SU-DHL-6 (cell line): ENCODE data around the gene AGBL4.

ENCODE experiments used
- H2AFZ ChIP-seq: fragments of 200-600 bp; sonication (generic); 2 replicates; pipeline ENCODE4 v1.6.1; 2014; ENCODE audit warnings: low read depth, mild to moderate bottlenecking, moderate library complexity, mixed read lengths, antibody characterized with exemption, low read length; ENCODE audit not compliant: severe bottlenecking
- H3F3A ChIP-seq: fragments of 200-600 bp; shearing (Covaris generic); 2 replicates; pipeline ENCODE4 v1.6.0; 2016; ENCODE audit warnings: antibody characterized with exemption, mild to moderate bottlenecking; ENCODE audit not compliant: insufficient read depth
- H3K27ac ChIP-seq: fragments of 200-600 bp; sonication (generic); 2 replicates; pipeline ENCODE4 v1.5.1; 2016; ENCODE audit warnings: low read depth, mild to moderate bottlenecking, low read length, moderate library complexity, mixed read lengths
- H3K27me3 ChIP-seq: fragments of 200-600 bp; sonication (generic), shearing (Covaris generic); 2 replicates; pipeline ENCODE4 v1.6.0; 2014; ENCODE audit warnings: mild to moderate bottlenecking, low read length
- H3K36me3 ChIP-seq: fragments of 200-600 bp; sonication (generic); 2 replicates; pipeline ENCODE4 v1.6.1; 2014; ENCODE audit warnings: mild to moderate bottlenecking, low read length, mixed read lengths
- H3K4me2 ChIP-seq: fragments of 300-600, 200-600 bp; shearing (Covaris generic), sonication (generic); 2 replicates; pipeline ENCODE4 v1.6.0; 2014; ENCODE audit warnings: low read length, low read depth, mild to moderate bottlenecking; ENCODE audit not compliant: poor library complexity, severe bottlenecking
- H3K4me3 ChIP-seq: fragments of 200-600 bp; sonication (generic); 2 replicates; pipeline ENCODE4 v1.5.1; 2014; ENCODE audit warnings: antibody characterized with exemption, low read length, mild to moderate bottlenecking, mixed read lengths; ENCODE audit not compliant: insufficient read depth, poor library complexity, severe bottlenecking
- H3K79me2 ChIP-seq: fragments of 200-600 bp; sonication (generic); 2 replicates; pipeline ENCODE4 v1.6.1; 2014; ENCODE audit warnings: mild to moderate bottlenecking, low read length, moderate library complexity; ENCODE audit not compliant: insufficient read depth
- H3K9ac ChIP-seq: fragments of 200-600 bp; sonication (generic); 2 replicates; pipeline ENCODE4 v1.7.0; 2014; ENCODE audit warnings: mild to moderate bottlenecking, low read length
- H3K9me2 ChIP-seq: fragments of 200-600 bp; sonication (generic); replicated peaks from 2 replicates; pipeline ENCODE4 v1.6.1; 2014; ENCODE audit warnings: low read length; ENCODE audit not compliant: insufficient read depth
- H3K9me3 ChIP-seq: fragments of 200-600 bp; sonication (generic); 2 replicates; pipeline ENCODE4 v1.6.1; 2014; ENCODE audit warnings: low read length, mixed read lengths; ENCODE audit not compliant: insufficient read depth
- H4K20me1 ChIP-seq: fragments of 200-600 bp; sonication (generic); 2 replicates; pipeline ENCODE4 v1.6.1; 2014; ENCODE audit warnings: low read depth, mild to moderate bottlenecking, antibody characterized with exemption, low read length, moderate library complexity, mixed read lengths
- CTCF ChIP-seq: fragments of 200-600 bp; sonication (generic); IDR thresholded peaks from one replicate; pipeline ENCODE4 v1.5.1; 2017; ENCODE audit warnings: antibody characterized with exemption, mild to moderate bottlenecking, low read length, moderate library complexity; ENCODE audit not compliant: insufficient read depth, poor library complexity, severe bottlenecking
- EZH2phosphoT487 ChIP-seq: fragments of 200-600 bp; sonication (generic), shearing (Covaris generic); conservative IDR thresholded peaks from 2 replicates; pipeline ENCODE4 v1.6.1; 2018; ENCODE audit warnings: mild to moderate bottlenecking, antibody characterized with exemption, low read length, moderate library complexity, mixed read lengths

AGBL4 gene

GRCh38 chr1:48924099-48924498 is 1099.7 kb downstream of the AGBL4 start:
- Histone ChIP-seq H3K36me3 (no peaks in the 10 kb centered on the region), H3F3A (no peaks in the 10 kb centered on the region), H3K9me3 (no peaks in the 10 kb centered on the region), H2AFZ (no peak overlapping the region), H3K4me2 (no peak overlapping the region), H3K9me2 (no peaks in the 10 kb centered on the region), H3K9ac (no peak overlapping the region), H3K27me3 (no peaks in the 10 kb centered on the region), H3K79me2 (no peaks in the 10 kb centered on the region), H3K4me3 (no peak overlapping the region), H3K27ac (no peak overlapping the region), H4K20me1 (no peaks in the 10 kb centered on the region)
- no peak for TF ChIP-seq CTCF
- no peak for TF ChIP-seq EZH2phosphoT487

DNA sequence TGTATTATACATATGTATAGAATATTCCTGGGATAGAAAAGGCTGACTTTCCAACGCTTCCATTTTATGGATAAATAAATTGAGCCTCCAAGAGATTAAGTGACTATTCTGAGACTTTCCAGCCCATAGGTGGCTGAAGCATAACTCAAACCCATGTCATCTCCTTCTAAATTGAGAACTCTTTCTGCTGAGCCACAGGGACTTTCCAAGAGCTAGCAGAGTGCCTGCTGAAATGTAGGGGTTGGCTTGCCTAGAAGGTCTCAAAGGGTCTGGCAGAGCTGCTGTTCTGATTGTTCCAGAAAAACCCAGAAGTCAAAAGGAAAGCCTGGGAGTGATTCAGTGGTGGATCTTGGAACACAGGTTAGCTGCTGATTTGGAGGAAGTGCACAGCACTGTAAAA is 1100.6 kb downstream of the AGBL4 start:
- H3K4me3 ChIP-seq = no peak overlapping the region
- H4K20me1 ChIP-seq = no peaks in the 10 kb centered on the region
- no peak overlapping the region for H2AFZ ChIP-seq
- H3K4me2 ChIP-seq = no peak overlapping the region
- H3K9me2 ChIP-seq = no peaks in the 10 kb centered on the region
- no peak overlapping the region for H3K27ac ChIP-seq
- no peaks in the 10 kb centered on the region for H3K79me2 ChIP-seq
- no peak overlapping the region for H3K9ac ChIP-seq
- no peaks in the 10 kb centered on the region for H3F3A ChIP-seq
- no peaks in the 10 kb centered on the region for H3K9me3 ChIP-seq
- TF ChIP-seq CTCF = no peak
- H3K36me3 ChIP-seq = no peaks in the 10 kb centered on the region
- no peaks in the 10 kb centered on the region for H3K27me3 ChIP-seq

- Histone ChIP-seq H2AFZ (no peak overlapping the region), H3K27me3 (no peaks in the 10 kb centered on the region), H4K20me1 (no peaks in the 10 kb centered on the region), H3K36me3 (no peaks in the 10 kb centered on the region), H3K4me2 (no peak overlapping the region), H3K27ac (no peak overlapping the region), H3K79me2 (no peaks in the 10 kb centered on the region), H3K9me3 (no peaks in the 10 kb centered on the region), H3K4me3 (no peak overlapping the region), H3K9me2 (no peaks in the 10 kb centered on the region), H3F3A (no peaks in the 10 kb centered on the region), H3K9ac (no peak overlapping the region)
- TF ChIP-seq CTCF = no peak
- TF ChIP-seq EZH2phosphoT487 = no peak
Measured at GRCh38 chr1:48920851-48921250, 1102.9 kb downstream of the AGBL4 start.
